K562 (cell line): Measurements from ENCODE around the gene CAMK1D. TPM values are rescaled to one million over a fixed set of nuclear protein-coding genes. Genes with fewer than 3 reads are reported as not detected.

ENCODE experiments used
- ATF3 ChIP-seq, 2 experiments: fragments of 450-650 bp in 1 of 2; sonication (generic) in 1 of 2; formaldehyde crosslinking in 1 of 2; IDR thresholded peaks in 1 of 2; conservative IDR thresholded peaks in 1 of 2; 2 replicates each; pipeline versions ENCODE4 v1.6.1 to v1.8.1; 2016 to 2023; ENCODE audit warnings: mild to moderate bottlenecking in 2 of 2, moderate library complexity in 2 of 2, inconsistent platforms in 1 of 2, missing genetic modification reagents in 1 of 2
- EWSR1 ChIP-seq: fragments of 450-650 bp; IDR thresholded peaks from 2 replicates; pipeline ENCODE4 v1.6.1; 2018; ENCODE audit warnings: borderline replicate concordance, mild to moderate bottlenecking, low read depth, moderate library complexity; ENCODE audit not compliant: partially characterized antibody
- KLF16 ChIP-seq: IDR thresholded peaks from 2 replicates; pipeline ENCODE4 v1.6.1; 2016; ENCODE audit warnings: antibody characterized with exemption
- NFIC ChIP-seq: fragments of 450-650 bp; IDR thresholded peaks from 2 replicates; pipeline ENCODE4 v1.6.1; 2017; ENCODE audit warnings: mild to moderate bottlenecking, inconsistent platforms
- NKRF ChIP-seq: fragments of 450-650 bp; IDR thresholded peaks from 2 replicates; pipeline ENCODE4 v1.6.1; 2016; ENCODE audit warnings: borderline replicate concordance
- PRMT5 ChIP-seq: sonication (generic); formaldehyde crosslinking; IDR thresholded peaks from 2 replicates; pipeline ENCODE4 v1.5.0; 2020; ENCODE audit warnings: missing genetic modification reagents
- ZNF143 ChIP-seq: sonication (generic); formaldehyde crosslinking; IDR thresholded peaks from 2 replicates; pipeline ENCODE4 v1.9.0; 2022; ENCODE audit warnings: mild to moderate bottlenecking, missing genetic modification reagents
- ZNF165 ChIP-seq: fragments of 250-450 bp; sonication (Bioruptor Pico); IDR thresholded peaks from 2 replicates; pipeline ENCODE4 v1.4.0; 2020; ENCODE audit warnings: borderline replicate concordance
- ZNF639 ChIP-seq, 2 experiments: fragments of 200-800 bp in 1 of 2; sonication (Bioruptor generic) in 1 of 2; sonication (generic) in 1 of 2; formaldehyde crosslinking in 1 of 2; IDR thresholded peaks in 1 of 2; conservative IDR thresholded peaks in 1 of 2; 2 replicates each; pipeline versions ENCODE4 v1.5.0 to v1.6.1; 2016 to 2020; ENCODE audit warnings: missing compliant biosample characterization in 1 of 2, missing genetic modification characterization in 1 of 2, missing genetic modification reagents in 1 of 2
- ZSCAN29 ChIP-seq: fragments of 450-650 bp; IDR thresholded peaks from 2 replicates; pipeline ENCODE4 v1.6.1; 2017
- polyA plus RNA-seq, 8 experiments: library from polyadenylated mRNA; depleted of rRNA in 4 of 8; stranded (reverse) in 5 of 8; unstranded in 3 of 8; fragments of >200 nt; fragmentation: Nextera tagmentation in 2 of 8; fragmentation: Illumina TruSeq in 1 of 8; extraction: Ambion mirVana in 2 of 8; extraction: Trizol in 1 of 8; gene quantifications; 2 replicates each; pipeline versions ENCODE4 v1.2.1 to v1.2.3, GENCODE V29; 2011 to 2014; ENCODE audit warnings: inconsistent platforms in 1 of 8, missing spikeins in 1 of 8
- total RNA-seq, 7 experiments: library from RNA; depleted of rRNA in 6 of 7; stranded (reverse); fragments of >200 nt in 6 of 7; fragmentation: Illumina TruSeq in 2 of 7; extraction: Trizol in 2 of 7; gene quantifications; 2 replicates each; pipeline versions ENCODE4 v1.2.1 to v1.2.3, GENCODE V29; 2011 to 2021; ENCODE audit warnings: low replicate concordance in 1 of 7

CAMK1D gene
- total and polyA plus RNA-seq, 9 of the 15 experiments (the other 6 are each of a cell fraction or from before 2014, with no cell fraction given) = 0.12 to 0.24 (median 0.20) TPM; not detected in 5

DNA sequence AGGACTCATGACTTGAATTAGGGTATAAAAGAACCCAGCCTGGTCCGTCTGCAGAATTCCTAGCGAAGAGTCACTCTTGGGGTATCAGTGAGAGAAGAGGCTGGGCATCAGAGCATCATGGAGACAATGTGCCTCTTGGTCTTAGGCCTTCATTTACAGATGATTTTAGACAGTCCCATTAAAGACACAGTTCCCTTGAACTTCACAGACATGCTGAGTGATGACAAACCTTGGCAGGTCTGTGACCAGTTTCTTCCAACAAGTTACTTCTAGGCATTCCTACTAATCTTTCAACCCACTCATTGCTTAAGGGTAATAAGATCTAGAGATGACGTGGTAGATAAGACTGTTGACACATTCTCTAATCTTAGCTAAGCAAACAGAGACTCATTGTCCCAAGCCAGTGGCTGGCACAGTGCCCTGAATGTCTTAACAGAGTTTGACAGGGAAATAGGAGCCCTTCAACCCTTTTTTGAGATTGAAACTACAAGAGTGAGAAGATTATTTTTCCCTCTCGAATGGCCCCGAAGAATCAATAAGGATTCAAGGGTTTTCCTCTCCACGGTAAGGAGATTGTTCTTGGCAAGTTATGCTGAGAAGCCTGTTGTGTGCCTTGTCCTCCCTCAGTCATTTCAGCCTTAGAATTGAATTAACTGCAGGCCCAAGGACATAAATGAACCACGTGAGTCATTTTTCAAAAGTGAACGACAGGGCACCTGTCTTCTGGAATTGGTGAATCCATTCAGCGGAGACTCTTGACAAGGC lies 371.1 kb downstream of the CAMK1D start (continued):
- TF ChIP-seq ATF3 (IDR thresholded peaks at IDR 0.05) (no peak), ATF3 (CRISPR knock-in tag; conservative IDR thresholded peaks at IDR 0.05) (no peak), NFIC (peak; percentile 19; the same call in 1 of the 2 replicates), PRMT5 (CRISPR knock-in tag) (no peak), ZSCAN29 (no peak), ZNF639 (CRISPR knock-in tag; conservative IDR thresholded peaks at IDR 0.05 in 1 of 2, IDR thresholded peaks at IDR 0.05 in 1 of 2) (no peak), NKRF (no peak), ZNF165 (CRISPR knock-in tag) (no peak), EWSR1 (no peak), KLF16 (no peak), ZNF143 (CRISPR knock-in tag) (no peak)
